GM21360 (cell line): ENCODE data around the gene MMRN2.
A peak's percentile ranks its signal among the peaks of the same experiment; 100 is the strongest.

ENCODE experiments used
- ATAC-seq: cut with Tn5 transposase; IDR thresholded peaks from one replicate; pipeline ENCODE4 v1.9.1; 2021; ENCODE audit warnings: mild to moderate bottlenecking, moderate library complexity; ENCODE audit not compliant: unreplicated experiment

The MMRN2 gene

GRCh38 chr10:86970162-86970981, 13.0 kb upstream of the MMRN2 start:
- ATAC-seq = no peak

GRCh38 chr10:86969421-86970041, 12.1 kb upstream of the MMRN2 start:
- ATAC-seq = no peak

GRCh38 chr10:86968994-86969355, 11.6 kb upstream of the MMRN2 start:
- no peak for ATAC-seq

GRCh38 chr10:86968271-86968993, 11.0 kb upstream of the MMRN2 start, which contains the start of gene ADIRF:
ADIRF (plus strand) TSS chr10:86968482; CDS start chr10:86968545, 63 bp downstream.
- no peak for ATAC-seq

- ATAC-seq = no peak
Observed at GRCh38 chr10:86967481-86967941, 10.1 kb upstream of the MMRN2 start.

- ATAC-seq = no peak
Observed at GRCh38 chr10:86965986-86966654, 8.7 kb upstream of the MMRN2 start.

- ATAC-seq = no peak
Observed at GRCh38 chr10:86964847-86965190, 7.4 kb upstream of the MMRN2 start.

- no peak for ATAC-seq
Observed at GRCh38 chr10:86964061-86964846, 6.8 kb upstream of the MMRN2 start.

- ATAC-seq = no peak
Observed at GRCh38 chr10:86963341-86963919, 6.0 kb upstream of the MMRN2 start.

- ATAC-seq = no peak
Observed at GRCh38 chr10:86962981-86963310, 5.5 kb upstream of the MMRN2 start.

- ATAC-seq = no peak
Observed at GRCh38 chr10:86962136-86962980, 4.9 kb upstream of the MMRN2 start.

- ATAC-seq = no peak
Observed at GRCh38 chr10:86961481-86962091, 4.2 kb upstream of the MMRN2 start.

- no peak for ATAC-seq
Observed at GRCh38 chr10:86960863-86961434, 3.5 kb upstream of the MMRN2 start.

GRCh38 chr10:86960003-86960862, 2.8 kb upstream of the MMRN2 start:
- peak; percentile 80 for ATAC-seq

GRCh38 chr10:86959737-86960002, 2.3 kb upstream of the MMRN2 start:
- ATAC-seq = no peak

GRCh38 chr10:86958901-86959736, 1.7 kb upstream of the MMRN2 start:
- ATAC-seq = no peak
